Measurements from ENCODE around the gene CTDSPL. TPM values are rescaled to one million over a fixed set of nuclear protein-coding genes. Genes with fewer than 3 reads are reported as not detected.

CTDSPL gene
- polyA plus RNA-seq, 1 experiment: 40.4 TPM

GRCh38 chr3:37926611-37927010, 64.9 kb downstream of the CTDSPL start:
- ChIA-PET CTCF (interaction anchor here (1.8 kb wide), 1 partner anchor 40 kb away, joined by 4 read pairs; no protein-coding TSS in a partner anchor), POLR2A (no interaction called here)
- TF ChIP-seq, protein P1, sequence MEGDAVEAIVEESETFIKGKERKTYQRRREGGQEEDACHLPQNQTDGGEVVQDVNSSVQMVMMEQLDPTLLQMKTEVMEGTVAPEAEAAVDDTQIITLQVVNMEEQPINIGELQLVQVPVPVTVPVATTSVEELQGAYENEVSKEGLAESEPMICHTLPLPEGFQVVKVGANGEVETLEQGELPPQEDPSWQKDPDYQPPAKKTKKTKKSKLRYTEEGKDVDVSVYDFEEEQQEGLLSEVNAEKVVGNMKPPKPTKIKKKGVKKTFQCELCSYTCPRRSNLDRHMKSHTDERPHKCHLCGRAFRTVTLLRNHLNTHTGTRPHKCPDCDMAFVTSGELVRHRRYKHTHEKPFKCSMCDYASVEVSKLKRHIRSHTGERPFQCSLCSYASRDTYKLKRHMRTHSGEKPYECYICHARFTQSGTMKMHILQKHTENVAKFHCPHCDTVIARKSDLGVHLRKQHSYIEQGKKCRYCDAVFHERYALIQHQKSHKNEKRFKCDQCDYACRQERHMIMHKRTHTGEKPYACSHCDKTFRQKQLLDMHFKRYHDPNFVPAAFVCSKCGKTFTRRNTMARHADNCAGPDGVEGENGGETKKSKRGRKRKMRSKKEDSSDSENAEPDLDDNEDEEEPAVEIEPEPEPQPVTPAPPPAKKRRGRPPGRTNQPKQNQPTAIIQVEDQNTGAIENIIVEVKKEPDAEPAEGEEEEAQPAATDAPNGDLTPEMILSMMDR (IDR thresholded peaks at IDR 0.05; ENCODE audit: low read depth, low read length): no peak
- no peak for DNase-seq (ENCODE audit: low read depth, low spot score)
- no peak overlapping the region for H3K27ac ChIP-seq (ENCODE audit: low read depth, low read length)
- no peaks in the 10 kb centered on the region for H3K9me3 ChIP-seq (ENCODE audit: control insufficient read depth, insufficient read depth, low read length)
- no peaks in the 10 kb centered on the region for H3K27me3 ChIP-seq (ENCODE audit: control insufficient read depth, insufficient read depth, low read length)
- H3K4me3 ChIP-seq (ENCODE audit: low read depth, low read length): no peak overlapping the region

- TF ChIP-seq, protein P1 (IDR thresholded peaks at IDR 0.05; ENCODE audit: low read depth, low read length): no peak
- DNase-seq (ENCODE audit: low read depth, low spot score): no peak
- Histone ChIP-seq H3K4me3 (ENCODE audit: low read depth, low read length) (no peak overlapping the region), H3K27ac (ENCODE audit: low read depth, low read length) (no peak overlapping the region), H3K9me3 (ENCODE audit: control insufficient read depth, insufficient read depth, low read length) (no peaks in the 10 kb centered on the region), H3K27me3 (ENCODE audit: control insufficient read depth, insufficient read depth, low read length) (no peaks in the 10 kb centered on the region)
- CTCF ChIA-PET: interaction anchor here (1.4 kb wide), 1 partner anchor 44 kb away, joined by 3 read pairs; no protein-coding TSS in a partner anchor
- POLR2A ChIA-PET: interaction anchor here (0.6 kb wide), 1 partner anchor 19 kb away, joined by 3 read pairs; no protein-coding TSS in a partner anchor
Observed at GRCh38 chr3:37930495-37930894, 68.8 kb downstream of the CTDSPL start.

- ChIA-PET POLR2A (no interaction called here), CTCF (interaction anchor here (1.5 kb wide), 1 partner anchor 35 kb away, joined by 3 read pairs; no protein-coding TSS in a partner anchor)
- Histone ChIP-seq H3K4me3 (ENCODE audit: low read depth, low read length) (no peak overlapping the region), H3K9me3 (ENCODE audit: control insufficient read depth, insufficient read depth, low read length) (no peaks in the 10 kb centered on the region), H3K27ac (ENCODE audit: low read depth, low read length) (no peak overlapping the region), H3K27me3 (ENCODE audit: control insufficient read depth, insufficient read depth, low read length) (no peaks in the 10 kb centered on the region)
- TF ChIP-seq, protein P1 (IDR thresholded peaks at IDR 0.05; ENCODE audit: low read depth, low read length): no peak
- DNase-seq (ENCODE audit: low read depth, low spot score): no peak
Observed at GRCh38 chr3:37932505-37932904, 70.8 kb downstream of the CTDSPL start.

- TF ChIP-seq, protein P1 (IDR thresholded peaks at IDR 0.05; ENCODE audit: low read depth, low read length): no peak
- POLR2A ChIA-PET: interaction anchor here (2.3 kb wide), 1 partner anchor 11 kb away, joined by 15 read pairs; no protein-coding TSS in a partner anchor
- Histone ChIP-seq H3K9me3 (ENCODE audit: control insufficient read depth, insufficient read depth, low read length) (no peaks in the 10 kb centered on the region), H3K27ac (ENCODE audit: low read depth, low read length) (no peak overlapping the region), H3K27me3 (ENCODE audit: control insufficient read depth, insufficient read depth, low read length) (no peaks in the 10 kb centered on the region), H3K4me3 (ENCODE audit: low read depth, low read length) (no peak overlapping the region)
- CTCF ChIA-PET: interaction anchor here (0.7 to 1.9 kb wide), 6 partner anchors 12 to 79 kb away, joined by 3 to 6 read pairs (median 4); no protein-coding TSS in a partner anchor
- no peak for DNase-seq (ENCODE audit: low read depth, low spot score)
Observed at GRCh38 chr3:37934631-37935289, 73.1 kb downstream of the CTDSPL start.

- Histone ChIP-seq H3K9me3 (ENCODE audit: control insufficient read depth, insufficient read depth, low read length) (no peaks in the 10 kb centered on the region), H3K4me3 (ENCODE audit: low read depth, low read length) (no peak overlapping the region), H3K27ac (ENCODE audit: low read depth, low read length) (peak overlapping the region; percentile 85), H3K27me3 (ENCODE audit: control insufficient read depth, insufficient read depth, low read length) (no peaks in the 10 kb centered on the region)
- ChIA-PET POLR2A (interaction anchor here (2.3 kb wide), 1 partner anchor 10 kb away, joined by 15 read pairs; no protein-coding TSS in a partner anchor), CTCF (interaction anchor here (1.8 to 1.9 kb wide), 2 partner anchors 32 to 62 kb away, joined by 4 to 6 read pairs; no protein-coding TSS in a partner anchor)
- no peak for DNase-seq (ENCODE audit: low read depth, low spot score)
- TF ChIP-seq, protein P1 (IDR thresholded peaks at IDR 0.05; ENCODE audit: low read depth, low read length): no peak
Observed at GRCh38 chr3:37935290-37935668, 73.6 kb downstream of the CTDSPL start.

Data from AG04450 (cell line).